Stimulated activated naive B cell treated with anti-CD40 and anti-IgM and Interleukin-4, amounts not matched to agents 10 μg/mL and 1 μg/mL and 100 μg/mL, for 72 hours (primary cell): ENCODE results near the gene NTSR2.

ENCODE experiments used
- ATAC-seq, 2 donors: fragments of 150-1000 bp; cut with Tn5 transposase; replicated peaks; 2 replicates each; pipeline ENCODE4 v1.10.0; 2021; ENCODE audit warnings: moderate library complexity in 1 of 2
- DNase-seq: peaks from one replicate; pipeline ENCODE4 v3.0.0; 2021
- H3K27ac Mint-ChIP-seq: one replicate; pipeline ENCODE4 v1.8.0; 2022; ENCODE audit warnings: mild to moderate bottlenecking, mixed read lengths
- H3K27me3 Mint-ChIP-seq, 2 donors: one replicate each; pipeline ENCODE4 v1.8.0; 2022; ENCODE audit warnings: mixed read lengths in 2 of 2
- H3K36me3 Mint-ChIP-seq, 2 donors: one replicate each; pipeline ENCODE4 v1.8.0; 2022; ENCODE audit warnings: mixed read lengths in 2 of 2, mild to moderate bottlenecking in 1 of 2
- H3K4me1 Mint-ChIP-seq, 2 donors: one replicate each; pipeline ENCODE4 v1.8.0; 2022; ENCODE audit warnings: mixed read lengths in 2 of 2, mild to moderate bottlenecking in 1 of 2
- H3K4me3 Mint-ChIP-seq, 2 donors: one replicate each; pipeline ENCODE4 v1.8.0; 2022; ENCODE audit warnings: mild to moderate bottlenecking in 2 of 2, mixed read lengths in 2 of 2, moderate library complexity in 1 of 2
- H3K9me3 Mint-ChIP-seq, 2 donors: one replicate each; pipeline ENCODE4 v1.8.0; 2022; ENCODE audit warnings: mixed read lengths in 2 of 2, mild to moderate bottlenecking in 1 of 2

The NTSR2 gene

GRCh38 chr2:11679016-11679415 is 9.0 kb upstream of the NTSR2 start:
- Mint-ChIP-seq H3K27me3 (peaks cover 59 to 64% of the 10 kb centered on the region in 2 donors), H3K9me3 (peaks cover 0 to 10% of the 10 kb centered on the region in 2 donors), H3K27ac (no peak overlapping the region), H3K4me1 (peaks cover 5 to 9% of the 10 kb centered on the region in 2 donors), H3K4me3 (no peak overlapping the region), H3K36me3 (no peaks in the 10 kb centered on the region)
- ATAC-seq, result no peak
- DNase-seq, result no peak

DNA sequence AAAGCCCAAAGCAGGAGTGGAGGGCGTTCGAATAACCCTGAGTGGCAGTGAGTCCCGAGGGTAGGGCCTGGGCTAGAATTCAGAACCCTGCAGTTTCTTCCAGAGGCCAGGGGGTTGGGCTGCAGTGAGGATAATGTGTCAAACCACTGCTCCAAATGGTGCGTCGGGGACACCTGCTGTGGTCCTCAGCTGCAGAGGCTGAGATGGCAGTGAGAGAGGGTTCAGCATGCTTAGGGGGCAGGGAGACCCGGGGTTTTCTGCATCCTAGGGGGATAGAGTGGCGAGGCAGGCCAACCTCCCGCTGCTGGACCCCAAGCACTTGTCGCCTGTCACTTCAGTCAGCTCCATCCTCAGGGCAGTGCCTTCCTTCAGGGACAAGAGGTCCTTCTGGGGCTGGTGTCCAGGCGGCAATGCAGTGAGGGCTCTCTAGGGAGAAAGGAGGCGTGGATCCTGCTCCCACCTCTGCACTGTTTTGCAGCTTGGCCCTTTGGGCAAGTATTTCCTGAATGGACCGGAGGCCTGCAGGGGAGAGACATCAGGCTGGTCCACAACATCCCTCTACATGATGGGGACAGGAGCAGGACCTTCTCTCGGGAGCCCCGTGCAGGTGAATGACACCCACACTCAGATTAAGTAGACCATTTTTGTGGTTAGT is 8.4 kb upstream of the NTSR2 start:
- Mint-ChIP-seq H3K27me3 (peaks cover 59 to 63% of the 10 kb centered on the region in 2 donors), H3K9me3 (peaks cover 0 to 10% of the 10 kb centered on the region in 2 donors), H3K4me3 (no peak overlapping the region), H3K27ac (no peak overlapping the region), H3K36me3 (no peaks in the 10 kb centered on the region), H3K4me1 (peaks cover 5 to 9% of the 10 kb centered on the region in 2 donors)
- ATAC-seq (no peak), DNase-seq (no peak)

DNA sequence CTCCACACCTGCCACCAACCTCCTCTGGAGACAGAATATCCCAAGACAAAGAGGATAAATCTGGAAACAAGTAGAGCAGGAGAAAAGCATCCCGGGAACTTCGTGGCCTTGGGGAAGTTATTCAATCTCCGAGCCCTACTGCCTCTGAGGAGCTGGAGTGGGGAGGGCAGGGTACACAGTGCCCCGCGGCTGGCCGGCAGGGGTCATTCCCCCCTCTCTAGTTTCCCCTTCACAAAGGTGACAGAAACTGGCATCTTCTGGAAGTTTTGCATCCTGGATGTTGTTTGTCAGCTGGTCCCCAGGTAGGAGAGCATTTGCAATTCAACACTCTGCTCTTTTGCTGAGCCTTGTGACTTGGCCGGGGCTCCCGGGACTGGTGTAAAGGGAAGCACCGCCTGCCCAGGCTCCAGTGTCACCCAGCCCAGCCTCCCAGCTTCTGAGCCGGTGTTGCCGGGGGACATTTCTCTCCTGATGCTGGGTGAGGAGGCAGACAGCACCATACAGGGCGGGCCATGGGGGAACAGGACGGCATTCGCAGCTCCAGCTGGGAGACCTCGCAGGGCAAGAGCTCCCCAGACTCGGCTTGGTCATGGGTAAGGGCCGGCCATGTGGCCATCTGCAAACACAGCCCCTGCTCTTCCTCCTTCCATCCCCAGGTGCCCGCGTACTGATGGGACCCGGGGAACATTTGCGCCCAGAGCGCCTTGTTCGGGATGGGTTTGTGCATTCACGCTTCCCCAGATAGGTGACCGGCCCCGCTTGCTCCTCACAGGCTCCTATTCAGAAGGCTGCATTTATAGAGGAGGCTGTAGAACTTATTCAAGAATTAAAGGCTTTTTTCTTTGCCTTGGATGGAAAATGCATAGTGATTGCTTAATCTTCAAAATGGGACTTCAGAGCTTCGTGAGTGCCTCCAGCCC is 7.4 kb upstream of the NTSR2 start:
- H3K4me1 Mint-ChIP-seq, result peaks cover 5 to 15% of the 10 kb centered on the region in 2 donors
- H3K36me3 Mint-ChIP-seq, result no peaks in the 10 kb centered on the region
- DNase-seq (no peak), ATAC-seq (no peak)
- peaks cover 52 to 54% of the 10 kb centered on the region in 2 donors for H3K27me3 Mint-ChIP-seq
- H3K4me3 Mint-ChIP-seq, result no peak overlapping the region
- peaks cover 0 to 10% of the 10 kb centered on the region in 2 donors for H3K9me3 Mint-ChIP-seq
- H3K27ac Mint-ChIP-seq, result no peak overlapping the region

DNA sequence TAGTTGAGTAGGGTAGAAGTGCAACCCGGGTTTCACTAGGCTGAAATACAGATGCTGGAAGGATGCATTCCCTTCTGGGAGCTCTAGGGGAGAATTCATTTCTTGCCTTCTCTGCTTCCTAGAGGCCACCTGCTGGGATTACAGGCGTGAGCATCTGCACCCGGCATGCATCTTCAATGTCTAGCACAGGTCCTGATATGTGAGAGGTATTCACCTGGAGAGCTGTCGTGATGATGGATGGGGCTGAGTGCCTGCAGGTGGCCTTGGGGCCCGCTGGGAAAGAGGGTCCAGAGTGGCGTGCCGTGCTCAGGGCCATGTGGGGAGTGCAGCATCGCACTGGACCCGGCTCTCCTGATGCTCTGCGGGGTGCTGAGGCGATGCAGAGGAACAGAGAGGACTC is 6.6 kb upstream of the NTSR2 start:
- Mint-ChIP-seq H3K36me3 (no peaks in the 10 kb centered on the region), H3K27ac (no peak overlapping the region), H3K4me1 (peaks cover 2 to 11% of the 10 kb centered on the region in 2 donors), H3K4me3 (no peak overlapping the region), H3K27me3 (peaks cover 47 to 48% of the 10 kb centered on the region in 2 donors), H3K9me3 (peaks cover 0 to 10% of the 10 kb centered on the region in 2 donors)
- ATAC-seq (no peak), DNase-seq (no peak)

DNA sequence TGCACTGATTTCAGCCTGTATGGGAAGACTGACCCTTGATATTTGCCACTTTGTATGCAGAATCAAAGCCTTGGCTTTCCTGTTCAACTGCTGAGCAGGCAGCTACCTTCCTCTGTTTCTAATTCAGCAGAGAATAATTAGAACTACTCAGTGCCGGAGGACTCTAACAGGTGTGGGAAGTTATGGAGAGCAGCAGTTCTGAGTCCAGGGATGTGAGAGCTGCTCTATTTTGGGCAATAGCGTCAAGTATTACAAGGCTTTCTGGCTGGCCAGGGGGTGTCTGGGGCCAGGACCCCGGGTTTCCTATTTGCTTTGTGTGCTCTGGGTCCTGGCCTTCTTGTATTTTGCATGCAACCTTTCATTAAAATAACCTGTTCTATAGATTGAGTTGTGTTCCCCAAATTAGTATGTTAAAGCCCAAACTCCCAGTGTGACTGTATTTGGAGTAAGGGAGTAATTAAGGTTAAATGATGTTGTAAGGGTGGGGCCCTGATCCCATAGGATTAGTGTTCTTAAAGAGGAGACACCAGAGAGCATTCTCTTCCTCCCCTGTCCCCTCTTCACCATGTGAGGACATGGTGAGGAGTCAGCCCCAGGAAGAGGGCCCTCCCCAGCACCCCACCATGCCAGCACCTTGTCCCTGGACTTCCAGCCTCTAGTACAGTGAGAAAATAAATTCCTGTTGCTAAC is 5.6 kb upstream of the NTSR2 start:
- Mint-ChIP-seq H3K4me1 (peaks cover 2 to 11% of the 10 kb centered on the region in 2 donors), H3K27ac (no peak overlapping the region), H3K4me3 (no peak overlapping the region), H3K27me3 (peaks cover 48 to 49% of the 10 kb centered on the region in 2 donors), H3K36me3 (no peaks in the 10 kb centered on the region), H3K9me3 (peaks cover 0 to 10% of the 10 kb centered on the region in 2 donors)
- ATAC-seq (no peak), DNase-seq (no peak)

DNA sequence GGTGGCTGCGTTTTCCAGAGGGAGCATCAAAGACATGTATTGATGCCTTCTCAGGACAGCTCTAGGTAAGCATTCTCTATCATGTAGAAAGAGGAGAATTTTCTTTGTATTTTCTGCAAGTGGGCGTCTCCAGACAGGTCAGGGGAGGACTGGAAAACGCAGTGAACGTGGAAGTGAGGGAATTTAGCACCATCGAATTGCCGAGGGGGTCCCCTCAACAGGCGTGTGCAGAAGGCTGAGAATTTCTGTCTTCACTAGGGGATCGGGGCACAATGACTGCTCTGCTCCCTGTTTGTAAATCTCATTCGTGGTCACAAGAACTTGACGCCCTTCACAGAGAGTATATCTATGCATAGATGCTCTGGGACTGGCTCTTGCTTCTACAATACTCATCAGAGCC is 5.0 kb upstream of the NTSR2 start:
- H3K4me3 Mint-ChIP-seq, result no peak overlapping the region
- no peak overlapping the region for H3K27ac Mint-ChIP-seq
- H3K9me3 Mint-ChIP-seq, result peaks cover 2 to 10% of the 10 kb centered on the region in 2 donors
- ATAC-seq (no peak), DNase-seq (no peak)
- no peaks in the 10 kb centered on the region for H3K36me3 Mint-ChIP-seq
- H3K4me1 Mint-ChIP-seq, result peaks cover 7 to 16% of the 10 kb centered on the region in 2 donors
- H3K27me3 Mint-ChIP-seq, result peaks cover 48 to 49% of the 10 kb centered on the region in 2 donors

- DNase-seq, result no peak
- H3K4me1 Mint-ChIP-seq, result peaks cover 10 to 16% of the 10 kb centered on the region in 2 donors
- no peak overlapping the region for H3K27ac Mint-ChIP-seq
- peaks cover 2 to 4% of the 10 kb centered on the region in 2 donors for H3K36me3 Mint-ChIP-seq
- peak; percentile 43 to 52 for ATAC-seq
- H3K9me3 Mint-ChIP-seq, result peaks cover 2 to 13% of the 10 kb centered on the region in 2 donors
- H3K4me3 Mint-ChIP-seq, result no peak overlapping the region
- H3K27me3 Mint-ChIP-seq, result peaks cover 41 to 42% of the 10 kb centered on the region in 2 donors
Observed at GRCh38 chr2:11672407-11672806, 2.4 kb upstream of the NTSR2 start.

- peaks cover 21 to 42% of the 10 kb centered on the region in 2 donors for H3K27me3 Mint-ChIP-seq
- H3K9me3 Mint-ChIP-seq, result peaks cover 6 to 9% of the 10 kb centered on the region in 2 donors
- H3K4me1 Mint-ChIP-seq, result peaks cover 10 to 14% of the 10 kb centered on the region in 2 donors
- H3K36me3 Mint-ChIP-seq, result peaks cover 2 to 6% of the 10 kb centered on the region in 2 donors
- ATAC-seq, result no peak
- H3K27ac Mint-ChIP-seq, result no peak overlapping the region
- no peak overlapping the region for H3K4me3 Mint-ChIP-seq
- DNase-seq, result no peak
Observed at GRCh38 chr2:11667866-11668637, 1.9 kb downstream of the NTSR2 start.

- H3K4me1 Mint-ChIP-seq, result peaks cover 6 to 8% of the 10 kb centered on the region in 2 donors
- no peak for ATAC-seq
Observed at GRCh38 chr2:11667194-11667593, 2.8 kb downstream of the NTSR2 start.

DNA sequence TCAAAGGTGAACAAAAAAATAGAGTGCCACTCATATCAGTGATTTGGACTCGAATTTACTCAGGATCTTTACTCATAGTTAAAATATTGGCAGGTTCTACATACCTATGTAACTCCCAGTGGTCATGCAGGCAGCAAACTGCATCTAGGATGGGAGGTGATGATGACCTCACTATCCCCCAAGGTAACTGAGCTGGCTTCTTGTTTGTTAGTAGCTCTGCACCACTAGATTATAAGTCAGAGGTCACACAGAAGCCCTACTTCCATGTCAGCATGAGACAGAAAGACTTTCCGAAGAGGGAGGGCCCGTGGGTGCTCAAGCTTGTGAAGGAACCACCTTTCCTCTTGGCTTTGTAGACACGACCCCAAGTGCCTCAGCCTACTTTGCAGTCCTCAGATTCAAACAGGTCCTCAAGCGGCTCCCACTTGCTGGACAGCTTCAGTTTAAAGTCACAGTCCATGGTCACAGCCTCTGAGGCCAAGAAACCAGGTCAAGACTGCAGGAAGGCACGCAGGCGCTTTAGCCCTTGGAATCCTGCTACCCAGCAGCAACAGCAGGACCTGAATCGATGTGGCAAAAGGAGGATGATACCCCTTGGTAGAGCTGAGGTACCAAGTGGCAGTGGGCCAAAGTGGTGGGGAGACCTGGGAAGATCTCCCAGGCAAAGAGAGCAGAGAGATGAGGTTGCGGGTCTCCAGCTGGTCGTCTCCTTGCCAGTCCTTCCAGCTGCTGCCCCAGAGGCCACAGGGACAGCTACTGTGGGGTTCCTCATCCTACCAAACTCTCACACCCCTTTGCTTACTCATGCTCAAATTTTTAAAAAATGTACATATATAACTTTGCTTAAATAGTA is 4.3 kb downstream of the NTSR2 start:
- H3K4me3 Mint-ChIP-seq, result no peak overlapping the region
- no peak for ATAC-seq
- peaks cover 6 to 8% of the 10 kb centered on the region in 2 donors for H3K4me1 Mint-ChIP-seq
- H3K27me3 Mint-ChIP-seq, result peaks cover 30 to 60% of the 10 kb centered on the region in 2 donors
- H3K36me3 Mint-ChIP-seq, result peaks cover 7 to 13% of the 10 kb centered on the region in 2 donors
- no peak overlapping the region for H3K27ac Mint-ChIP-seq
- DNase-seq, result no peak
- H3K9me3 Mint-ChIP-seq, result peaks cover 8 to 15% of the 10 kb centered on the region in 2 donors

More at GRCh38 chr2:11667194-11667593, 2.8 kb downstream of the NTSR2 start:
- peaks cover 4 to 9% of the 10 kb centered on the region in 2 donors for H3K36me3 Mint-ChIP-seq
- peaks cover 7 to 11% of the 10 kb centered on the region in 2 donors for H3K9me3 Mint-ChIP-seq
- no peak for DNase-seq
- peaks cover 21 to 47% of the 10 kb centered on the region in 2 donors for H3K27me3 Mint-ChIP-seq
- H3K4me3 Mint-ChIP-seq, result no peak overlapping the region
- no peak overlapping the region for H3K27ac Mint-ChIP-seq

DNA sequence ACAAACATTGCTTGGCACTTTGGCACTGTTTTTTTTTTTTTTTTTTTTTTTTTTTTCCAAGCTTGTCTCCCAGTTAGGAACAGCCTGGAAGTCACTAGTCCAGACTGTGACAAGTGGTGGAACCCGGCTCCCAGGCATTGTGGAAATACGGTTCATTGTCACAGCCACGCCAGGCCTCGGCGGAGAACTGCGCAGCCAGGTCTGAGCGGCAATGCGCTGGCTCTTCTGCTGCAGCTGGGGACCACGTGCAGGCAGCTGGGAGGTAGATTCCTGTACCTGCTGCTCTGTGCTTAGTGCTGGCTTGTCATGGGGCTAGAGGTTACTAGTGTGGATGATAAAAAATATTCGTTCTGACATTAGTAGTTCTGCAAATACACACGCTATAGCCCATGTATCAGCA is 5.0 kb downstream of the NTSR2 start:
- Mint-ChIP-seq H3K9me3 (peaks cover 7 to 15% of the 10 kb centered on the region in 2 donors), H3K4me3 (no peak overlapping the region), H3K4me1 (peaks cover under 1 to 3% of the 10 kb centered on the region in 2 donors), H3K36me3 (peaks cover 7 to 13% of the 10 kb centered on the region in 2 donors), H3K27ac (no peak overlapping the region), H3K27me3 (peaks cover 29 to 55% of the 10 kb centered on the region in 2 donors)
- ATAC-seq (no peak), DNase-seq (no peak)

- H3K4me3 Mint-ChIP-seq, result no peak overlapping the region
- peaks cover 5 to 9% of the 10 kb centered on the region in 2 donors for H3K36me3 Mint-ChIP-seq
- ATAC-seq, result no peak
- peaks cover 26 to 46% of the 10 kb centered on the region in 2 donors for H3K27me3 Mint-ChIP-seq
- H3K9me3 Mint-ChIP-seq, result peaks cover 7 to 11% of the 10 kb centered on the region in 2 donors
- no peaks in the 10 kb centered on the region for H3K4me1 Mint-ChIP-seq
- no peak for DNase-seq
- no peak overlapping the region for H3K27ac Mint-ChIP-seq
Observed at GRCh38 chr2:11663427-11663826, 6.6 kb downstream of the NTSR2 start.

DNA sequence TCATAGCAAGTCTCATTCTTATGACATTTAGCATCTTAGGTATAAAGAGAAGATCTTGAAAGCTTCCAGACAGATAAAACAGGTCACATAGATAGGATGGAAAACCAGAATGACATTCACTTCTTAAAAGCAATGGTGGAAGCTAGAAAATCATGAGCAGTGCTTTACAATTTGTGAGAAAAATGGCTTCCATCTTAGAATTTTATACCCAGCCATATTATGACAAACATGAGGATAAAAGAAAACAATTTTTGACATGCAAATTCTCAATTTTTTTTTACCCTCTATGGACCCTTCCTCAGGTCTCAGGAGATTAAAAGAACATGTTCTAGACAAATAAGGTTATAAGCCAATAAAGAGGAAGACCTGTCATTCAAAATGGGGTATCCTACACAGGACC is 7.1 kb downstream of the NTSR2 start:
- peaks cover 5 to 9% of the 10 kb centered on the region in 2 donors for H3K36me3 Mint-ChIP-seq
- H3K27ac Mint-ChIP-seq, result no peak overlapping the region
- no peaks in the 10 kb centered on the region for H3K4me1 Mint-ChIP-seq

More for the DNA sequence above, 7.1 kb downstream of the NTSR2 start:
- Mint-ChIP-seq H3K27me3 (peaks cover 26 to 40% of the 10 kb centered on the region in 2 donors), H3K4me3 (no peak overlapping the region), H3K9me3 (peaks cover 7 to 11% of the 10 kb centered on the region in 2 donors)
- DNase-seq, result no peak
- ATAC-seq, result no peak
